T-cell (primary cell): ENCODE results near the gene SLC18B1. TPM values are rescaled to one million over a fixed set of nuclear protein-coding genes. Genes with fewer than 3 reads are reported as not detected.

Source experiments
- ATAC-seq, 4 experiments: fragments of 200-7000 bp in 3 of 4; fragments of 150-1000 bp in 1 of 4; cut with Tn5 transposase; replicated peaks in 1 of 4; 1 replicate in 3 of 4; 2 replicates in 1 of 4; pipeline ENCODE4 v1.10.0; 2021; ENCODE audit warnings: moderate library complexity in 3 of 4, mild to moderate bottlenecking in 2 of 4, moderate number of reproducible peaks in 1 of 4
- CTCF ChIA-PET, 2 donors: fragments of 300-600 bp; sonication (Branson Sonifier 250); formaldehyde crosslinking; loops; one replicate each; lab custom pipeline; 2022; ENCODE audit warnings: antibody characterized with exemption in 2 of 2; lab: Charles Lee
- POLR2A ChIA-PET, 2 donors: fragments of 300-600 bp; sonication (Branson Sonifier 250); formaldehyde crosslinking; loops; one replicate each; lab custom pipeline; 2022; ENCODE audit warnings: antibody characterized with exemption in 2 of 2; lab: Charles Lee
- DNase-seq, 35 experiments: peaks; one replicate each; pipeline versions ENCODE4 v3.0.0 to v3.0.0-alpha.2; 2013 to 2023
- H3K27ac ChIP-seq: one replicate; pipeline ENCODE4 v1.5.1; 2013; ENCODE audit warnings: low read length
- H3K27me3 ChIP-seq, 2 experiments: replicated peaks in 1 of 2; 1 replicate in 1 of 2; 2 replicates in 1 of 2; pipeline versions ENCODE4 v1.6.1 to v1.7.0; 2013; ENCODE audit warnings: low read length in 1 of 2, mixed read lengths in 1 of 2; ENCODE audit not compliant: control insufficient read depth in 2 of 2, insufficient read depth in 2 of 2; ENCODE audit errors: extremely low read depth in 1 of 2
- H3K36me3 ChIP-seq, 2 donors: 1 replicate in 1 of 2; 2 replicates in 1 of 2; pipeline versions ENCODE4 v1.6.1 to v1.7.0; 2013; ENCODE audit warnings: low read length in 1 of 2; ENCODE audit not compliant: control insufficient read depth in 2 of 2, insufficient read depth in 1 of 2; ENCODE audit errors: extremely low read depth in 1 of 2
- H3K4me1 ChIP-seq, 2 experiments: 1 replicate in 1 of 2; 2 replicates in 1 of 2; pipeline versions ENCODE4 v1.6.1 to v1.7.0; 2013; ENCODE audit warnings: low read length in 2 of 2, mixed read lengths in 1 of 2; ENCODE audit not compliant: insufficient read depth in 2 of 2, control insufficient read depth in 1 of 2; ENCODE audit errors: extremely low read depth in 1 of 2
- H3K4me3 ChIP-seq, 2 donors: 1 replicate in 1 of 2; 2 replicates in 1 of 2; pipeline versions ENCODE4 v1.5.1 to v1.7.0; 2013; ENCODE audit warnings: mild to moderate bottlenecking in 2 of 2, low read length in 1 of 2, moderate library complexity in 1 of 2; ENCODE audit not compliant: control insufficient read depth in 1 of 2; ENCODE audit errors: extremely low read depth in 1 of 2
- H3K9me3 ChIP-seq: 2 replicates; pipeline ENCODE4 v1.7.0; 2013
- H3K27ac Mint-ChIP-seq, 2 donors: one replicate each; pipeline ENCODE4 v1.8.0; 2020 to 2021; ENCODE audit warnings: mild to moderate bottlenecking in 2 of 2, mixed read lengths in 2 of 2
- H3K27me3 Mint-ChIP-seq, 2 donors: one replicate each; pipeline ENCODE4 v1.8.0; 2021 to 2022; ENCODE audit warnings: mixed read lengths in 2 of 2
- H3K36me3 Mint-ChIP-seq: one replicate; pipeline ENCODE4 v1.8.0; 2021; ENCODE audit warnings: mixed read lengths
- H3K4me1 Mint-ChIP-seq, 3 donors: one replicate each; pipeline ENCODE4 v1.8.0; 2020 to 2022; ENCODE audit warnings: mixed read lengths in 3 of 3, mild to moderate bottlenecking in 1 of 3
- H3K4me3 Mint-ChIP-seq, 3 donors: one replicate each; pipeline ENCODE4 v1.8.0; 2020 to 2022; ENCODE audit warnings: mild to moderate bottlenecking in 3 of 3, mixed read lengths in 3 of 3, moderate library complexity in 3 of 3
- H3K9me3 Mint-ChIP-seq, 3 donors: one replicate each; pipeline ENCODE4 v1.8.0; 2020 to 2022; ENCODE audit warnings: mixed read lengths in 3 of 3
- WGBS: methylation state at CpG from one replicate; pipeline ENCODE4 v1.1.5; 2013; ENCODE audit warnings: missing lambda C conversion rate; ENCODE audit not compliant: insufficient coverage; 5-methylcytosine and 5-hydroxymethylcytosine counted together
- total RNA-seq, 35 experiments: library from RNA in 6 of 35; stranded (reverse) in 6 of 35; fragments of 120-200 nt in 1 of 35; gene quantifications; one replicate each; pipeline versions ENCODE4 v1.2.1 to v1.2.4 and lab custom pipeline; 2013 to 2026

Gene SLC18B1
- total RNA-seq, 5 donors from 2014 or later (not counting 1 experiment from before 2014, with no cell fraction given) = 5.5 to 15.8 (median 13.0) TPM

DNA sequence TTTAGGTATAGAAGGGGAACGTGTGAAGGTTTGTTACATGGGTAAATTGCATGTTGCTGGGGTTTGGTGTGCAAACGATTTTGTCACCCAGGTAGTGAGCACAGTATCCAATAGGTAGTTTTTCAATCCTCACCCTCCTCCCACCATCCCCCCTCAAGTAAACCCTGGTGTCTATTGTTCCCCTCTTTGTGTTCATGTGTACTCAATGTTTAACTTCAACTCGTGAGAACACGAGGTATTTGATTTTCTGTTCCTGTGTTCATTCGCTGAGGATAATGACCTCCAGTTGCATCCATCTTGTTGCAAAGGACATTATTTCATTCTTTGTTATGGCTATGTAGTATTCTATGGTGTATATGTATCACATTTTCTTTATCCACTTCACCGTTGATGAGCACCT, 73.0 kb downstream of the SLC18B1 start:
- Histone ChIP-seq H3K27me3 (no peaks in the 10 kb centered on the region), H3K4me3 (no peak overlapping the region), H3K4me1 (no peaks in the 10 kb centered on the region), H3K36me3 (no peaks in the 10 kb centered on the region), H3K9me3 (no peaks in the 10 kb centered on the region), H3K27ac (no peak overlapping the region)
- Mint-ChIP-seq H3K4me3 (no peak overlapping the region), H3K36me3 (no peaks in the 10 kb centered on the region), H3K27me3 (peaks cover 0 to 3% of the 10 kb centered on the region in 2 donors), H3K9me3 (no peaks in the 10 kb centered on the region), H3K4me1 (peaks cover 0 to 6% (median 0%) of the 10 kb centered on the region in 3 donors), H3K27ac (no peak overlapping the region)
- ChIA-PET POLR2A (no interaction called here), CTCF (interaction anchor here in 1 of 2 donors (0.6 kb wide), 1 partner anchor 57 kb away, joined by 4 read pairs; no protein-coding TSS in a partner anchor)
- DNase-seq (no peak), ATAC-seq (no peak)
- WGBS = no CpG with 5 or more reads among the region's 6 CpGs

DNA sequence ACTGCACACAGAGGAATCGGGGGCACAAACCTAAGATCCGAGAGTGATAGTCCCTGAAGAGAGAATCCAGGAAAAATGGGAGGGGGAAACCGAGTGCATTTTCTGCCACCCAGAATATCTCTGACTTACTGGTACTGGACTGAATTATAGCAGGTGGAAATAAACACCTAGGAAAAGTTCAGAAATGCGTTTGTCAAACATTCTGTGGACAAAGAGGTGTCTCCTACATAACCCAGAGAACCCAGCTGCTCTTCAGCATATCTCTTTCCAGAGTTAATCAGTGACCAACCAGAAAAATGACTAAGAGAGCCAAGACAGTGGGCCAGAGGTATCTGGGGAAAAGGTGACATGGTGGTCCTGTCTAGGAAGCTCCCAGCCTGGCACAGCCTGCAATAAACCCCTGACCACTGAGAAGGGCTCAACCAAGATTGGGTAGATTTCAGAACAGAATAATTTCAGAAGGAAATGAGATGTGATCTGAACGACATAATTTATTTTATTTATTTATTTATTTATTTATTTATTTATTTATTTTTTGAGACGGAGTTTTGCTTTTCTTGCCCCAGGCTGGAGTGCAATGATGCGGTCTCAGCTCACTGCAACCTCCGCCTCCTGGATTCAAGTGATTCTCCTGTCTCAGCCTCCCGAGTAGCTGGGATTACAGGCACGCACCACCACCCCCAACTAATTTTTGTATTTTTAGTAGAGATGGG, 78.5 kb downstream of the SLC18B1 start:
- no peaks in the 10 kb centered on the region for H3K4me1 Mint-ChIP-seq
- 50% methylated on average over 1 of the region's 10 CpGs for WGBS
- Histone ChIP-seq H3K9me3 (no peaks in the 10 kb centered on the region), H3K27ac (no peak overlapping the region), H3K4me1 (no peaks in the 10 kb centered on the region), H3K4me3 (no peak overlapping the region), H3K27me3 (peaks cover 0 to 3% of the 10 kb centered on the region in 2 experiments), H3K36me3 (no peaks in the 10 kb centered on the region)
- no peak overlapping the region for H3K27ac Mint-ChIP-seq
- no peak overlapping the region for H3K4me3 Mint-ChIP-seq
- no peak for DNase-seq
- no peak for ATAC-seq
- H3K9me3 Mint-ChIP-seq = no peaks in the 10 kb centered on the region
- no peaks in the 10 kb centered on the region for H3K36me3 Mint-ChIP-seq
- peaks cover 0 to 7% of the 10 kb centered on the region in 2 donors for H3K27me3 Mint-ChIP-seq
- ChIA-PET CTCF (no interaction called here), POLR2A (interaction anchor here in 1 of 2 donors (0.6 kb wide), 1 partner anchor 129 kb away, joined by 3 read pairs; no protein-coding TSS in a partner anchor)

Other genes starting within 250 kb of the SLC18B1 start
- gene TAAR8, start 246.0 kb downstream of the SLC18B1 start, total RNA-seq = not detected
- not detected for gene TAAR6, start 228.3 kb downstream of the SLC18B1 start, total RNA-seq
- gene TAAR5, start 208.9 kb downstream of the SLC18B1 start, total RNA-seq = not detected
- not detected for gene TAAR2, start 174.4 kb downstream of the SLC18B1 start, total RNA-seq
- gene TAAR1, start 139.5 kb downstream of the SLC18B1 start, total RNA-seq = not detected
- gene VNN1, start 84.6 kb downstream of the SLC18B1 start, total RNA-seq = not detected
- gene VNN2, start 40.7 kb downstream of the SLC18B1 start, total RNA-seq = 10 to 100 TPM; 18.4 to 28.1 (median 19.9) TPM
- 1,000 to 10,000 TPM; 2,053 to 2,496 (median 2,353) TPM for gene RPS12, start 15.9 kb upstream of the SLC18B1 start, total RNA-seq